Measurements from ENCODE around the gene FTCD. TPM values are rescaled to one million over a fixed set of nuclear protein-coding genes. Genes with fewer than 3 reads are reported as not detected.

Gene FTCD
- total RNA-seq, 2 experiments from 2014 or later, result 0.06 to 1.1 TPM

- no TSS peak for BruUV-seq (replicated peaks)
- H3K4me2 ChIP-seq (ENCODE audit: low read length), result no peak overlapping the region
- no peaks in the 10 kb centered on the region for H3K79me2 ChIP-seq (ENCODE audit: insufficient read depth, low read depth, low read length)
- DNase-seq (ENCODE audit: low spot score), result no peak
- H3K9me2 ChIP-seq (ENCODE audit: insufficient read depth, low read length), result no peaks in the 10 kb centered on the region
- ChIA-PET POLR2A (no interaction called here), CTCF (ENCODE audit: unreplicated experiment) (no interaction called here)
- intact Hi-C loops (cut with micrococcal nuclease; ENCODE audit: unreplicated experiment), result no loop called here
- no peaks in the 10 kb centered on the region for H3K9me3 ChIP-seq (ENCODE audit: low read length)
- H4K20me1 ChIP-seq (ENCODE audit: insufficient read depth, low read length), result no peaks in the 10 kb centered on the region
- TF ChIP-seq EZH2phosphoT487 (IDR thresholded peaks at IDR 0.05; ENCODE audit: borderline replicate concordance, low read depth, low read length), result no peak
- TF ChIP-seq, protein P1, sequence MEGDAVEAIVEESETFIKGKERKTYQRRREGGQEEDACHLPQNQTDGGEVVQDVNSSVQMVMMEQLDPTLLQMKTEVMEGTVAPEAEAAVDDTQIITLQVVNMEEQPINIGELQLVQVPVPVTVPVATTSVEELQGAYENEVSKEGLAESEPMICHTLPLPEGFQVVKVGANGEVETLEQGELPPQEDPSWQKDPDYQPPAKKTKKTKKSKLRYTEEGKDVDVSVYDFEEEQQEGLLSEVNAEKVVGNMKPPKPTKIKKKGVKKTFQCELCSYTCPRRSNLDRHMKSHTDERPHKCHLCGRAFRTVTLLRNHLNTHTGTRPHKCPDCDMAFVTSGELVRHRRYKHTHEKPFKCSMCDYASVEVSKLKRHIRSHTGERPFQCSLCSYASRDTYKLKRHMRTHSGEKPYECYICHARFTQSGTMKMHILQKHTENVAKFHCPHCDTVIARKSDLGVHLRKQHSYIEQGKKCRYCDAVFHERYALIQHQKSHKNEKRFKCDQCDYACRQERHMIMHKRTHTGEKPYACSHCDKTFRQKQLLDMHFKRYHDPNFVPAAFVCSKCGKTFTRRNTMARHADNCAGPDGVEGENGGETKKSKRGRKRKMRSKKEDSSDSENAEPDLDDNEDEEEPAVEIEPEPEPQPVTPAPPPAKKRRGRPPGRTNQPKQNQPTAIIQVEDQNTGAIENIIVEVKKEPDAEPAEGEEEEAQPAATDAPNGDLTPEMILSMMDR (conservative IDR thresholded peaks at IDR 0.05; ENCODE audit: low read length), result no peak
- H3K36me3 ChIP-seq (ENCODE audit: insufficient read depth, low read length), result no peaks in the 10 kb centered on the region
- no peak overlapping the region for H3K4me3 ChIP-seq (ENCODE audit: low read depth, low read length, poor library complexity, severe bottlenecking)
- H3K4me1 ChIP-seq (ENCODE audit: insufficient read depth, low read length, poor library complexity, severe bottlenecking), result no peaks in the 10 kb centered on the region
- no peak overlapping the region for H3K27ac ChIP-seq (ENCODE audit: low read depth, low read length, poor library complexity, severe bottlenecking)
- H2AFZ ChIP-seq (ENCODE audit: low read length), result no peak overlapping the region
These were observed 2.5 kb downstream of the FTCD start for GRCh38 chr21:46152927-46153246.

GRCh38 chr21:46151989-46152926 lies 3.1 kb downstream of the FTCD start:
- Histone ChIP-seq H3K4me3 (ENCODE audit: low read depth, low read length, poor library complexity, severe bottlenecking) (no peak overlapping the region), H4K20me1 (ENCODE audit: insufficient read depth, low read length) (no peaks in the 10 kb centered on the region), H3K36me3 (ENCODE audit: insufficient read depth, low read length) (no peaks in the 10 kb centered on the region), H3K9me2 (ENCODE audit: insufficient read depth, low read length) (no peaks in the 10 kb centered on the region), H3K4me2 (ENCODE audit: low read length) (no peak overlapping the region), H3K79me2 (ENCODE audit: insufficient read depth, low read depth, low read length) (no peaks in the 10 kb centered on the region), H2AFZ (ENCODE audit: low read length) (no peak overlapping the region), H3K27ac (ENCODE audit: low read depth, low read length, poor library complexity, severe bottlenecking) (no peak overlapping the region), H3K9me3 (ENCODE audit: low read length) (no peaks in the 10 kb centered on the region), H3K4me1 (ENCODE audit: insufficient read depth, low read length, poor library complexity, severe bottlenecking) (no peaks in the 10 kb centered on the region)
- CTCF ChIA-PET (ENCODE audit: unreplicated experiment), result no interaction called here
- BruUV-seq (replicated peaks), result no TSS peak
- intact Hi-C loops (cut with micrococcal nuclease; ENCODE audit: unreplicated experiment), result no loop called here
- POLR2A ChIA-PET, result no interaction called here
- no peak for DNase-seq (ENCODE audit: low spot score)
- TF ChIP-seq EZH2phosphoT487 (IDR thresholded peaks at IDR 0.05; ENCODE audit: borderline replicate concordance, low read depth, low read length), result no peak
- TF ChIP-seq, protein P1 (conservative IDR thresholded peaks at IDR 0.05; ENCODE audit: low read length), result no peak

DNA sequence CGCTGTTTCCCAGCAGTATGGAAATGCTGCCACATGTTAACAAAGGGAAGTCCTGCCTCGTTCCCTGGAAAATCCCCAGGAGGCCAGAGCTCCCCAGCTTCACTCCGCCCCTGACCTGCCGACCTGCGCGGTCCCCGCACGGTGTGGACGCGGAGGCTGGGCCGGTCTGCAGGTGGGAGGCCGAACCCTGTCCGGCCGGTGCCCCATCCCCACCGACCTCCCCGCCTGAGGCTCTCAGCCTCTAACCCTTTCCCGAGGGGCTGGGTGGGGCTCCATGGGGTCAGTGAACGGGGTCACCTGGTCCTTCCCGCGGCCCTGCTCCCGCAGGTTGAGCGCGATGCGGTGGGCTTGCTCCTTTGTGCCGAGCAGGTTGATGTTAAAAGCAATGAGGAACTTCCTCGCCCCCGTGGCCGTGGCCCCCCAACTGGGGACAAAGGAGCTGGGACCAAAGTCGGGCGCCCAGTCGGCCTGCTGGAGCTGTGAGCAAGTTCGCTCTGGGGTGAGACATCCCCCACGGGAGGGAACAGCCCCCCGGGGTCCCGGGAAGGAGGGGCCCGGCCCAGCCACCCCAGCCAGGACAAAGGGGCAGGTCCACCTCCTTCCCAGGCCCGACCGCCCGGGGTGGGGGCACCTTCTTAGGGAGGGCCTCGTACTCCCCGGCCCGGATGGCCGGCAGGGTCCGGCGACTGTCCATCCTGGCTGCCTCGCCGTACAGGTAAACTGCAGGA lies 4.0 kb downstream of the FTCD start:
- no peak overlapping the region for H3K27ac ChIP-seq (ENCODE audit: low read depth, low read length, poor library complexity, severe bottlenecking)
- H3K4me1 ChIP-seq (ENCODE audit: insufficient read depth, low read length, poor library complexity, severe bottlenecking), result no peaks in the 10 kb centered on the region
- H3K4me3 ChIP-seq (ENCODE audit: low read depth, low read length, poor library complexity, severe bottlenecking), result no peak overlapping the region
- intact Hi-C loops (cut with micrococcal nuclease; ENCODE audit: unreplicated experiment), result no loop called here
- no peak overlapping the region for H2AFZ ChIP-seq (ENCODE audit: low read length)
- BruUV-seq (replicated peaks), result no TSS peak
- H3K9me3 ChIP-seq (ENCODE audit: low read length), result no peaks in the 10 kb centered on the region
- H3K79me2 ChIP-seq (ENCODE audit: insufficient read depth, low read depth, low read length), result no peaks in the 10 kb centered on the region
- H3K36me3 ChIP-seq (ENCODE audit: insufficient read depth, low read length), result no peaks in the 10 kb centered on the region
- no peak for TF ChIP-seq EZH2phosphoT487 (IDR thresholded peaks at IDR 0.05; ENCODE audit: borderline replicate concordance, low read depth, low read length)
- TF ChIP-seq, protein P1 (conservative IDR thresholded peaks at IDR 0.05; ENCODE audit: low read length), result no peak
- ChIA-PET POLR2A (no interaction called here), CTCF (ENCODE audit: unreplicated experiment) (no interaction called here)
- no peak for DNase-seq (ENCODE audit: low spot score)
- no peak overlapping the region for H3K4me2 ChIP-seq (ENCODE audit: low read length)
- H3K9me2 ChIP-seq (ENCODE audit: insufficient read depth, low read length), result no peaks in the 10 kb centered on the region
- no peaks in the 10 kb centered on the region for H4K20me1 ChIP-seq (ENCODE audit: insufficient read depth, low read length)
